ENCODE results near the gene CDH13. TPM values are rescaled to one million over a fixed set of nuclear protein-coding genes. Genes with fewer than 3 reads are reported as not detected.

CDH13 gene
- total RNA-seq, 1 donor = under 0.01 TPM

DNA sequence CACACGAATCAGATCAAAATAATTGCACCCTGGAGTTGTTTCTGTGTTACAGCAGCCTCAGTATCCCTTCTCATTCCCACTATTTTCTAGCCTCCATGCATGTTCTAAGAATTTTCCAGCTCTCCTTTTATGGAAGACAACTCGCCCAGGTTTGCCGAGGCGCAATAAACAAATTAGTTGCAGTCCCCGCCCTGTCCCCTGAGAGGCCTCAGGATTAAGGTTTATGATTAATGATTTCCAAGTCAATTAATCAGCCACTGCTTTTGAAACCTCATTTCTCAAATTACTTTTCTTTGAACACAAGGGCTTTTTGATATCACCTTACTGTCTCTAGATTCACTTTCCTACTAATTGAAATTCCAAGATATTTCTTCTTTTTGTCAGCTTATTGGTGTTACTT, 1042.7 kb downstream of the CDH13 start:
- DNase-seq (ENCODE audit: low read depth in 2 of 3, low spot score in 2 of 3) = no peak

DNA sequence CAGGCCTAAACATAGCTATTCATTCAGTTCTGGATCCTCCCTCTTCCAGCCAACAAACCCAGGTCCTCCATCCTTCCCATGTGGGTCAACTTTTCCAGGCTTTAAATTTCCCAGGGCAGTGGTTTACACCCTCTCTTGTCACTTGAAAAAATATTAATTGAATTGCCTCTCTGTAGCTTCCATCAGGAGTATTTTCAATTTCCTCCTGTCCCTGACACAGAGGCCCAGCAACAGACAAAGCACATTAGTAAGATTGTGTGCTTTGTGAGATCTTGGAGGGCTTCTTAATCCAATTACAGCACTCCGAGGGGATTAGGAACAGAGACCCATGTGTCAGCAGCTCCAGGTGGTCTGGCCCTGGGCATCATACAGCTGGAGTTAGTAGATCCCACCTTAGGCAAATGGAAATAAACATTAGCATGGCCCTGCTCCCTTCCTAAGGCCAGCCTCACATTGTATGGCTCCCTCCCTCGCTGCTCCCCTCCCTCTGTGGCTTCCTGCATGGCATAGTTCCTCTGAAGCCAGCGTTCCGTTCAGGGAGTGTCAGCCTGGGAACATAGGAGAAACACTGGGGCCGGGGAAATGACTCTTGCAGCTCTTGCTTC, 1048.3 kb downstream of the CDH13 start:
- no peak for DNase-seq (ENCODE audit: low read depth in 2 of 3, low spot score in 2 of 3)

DNA sequence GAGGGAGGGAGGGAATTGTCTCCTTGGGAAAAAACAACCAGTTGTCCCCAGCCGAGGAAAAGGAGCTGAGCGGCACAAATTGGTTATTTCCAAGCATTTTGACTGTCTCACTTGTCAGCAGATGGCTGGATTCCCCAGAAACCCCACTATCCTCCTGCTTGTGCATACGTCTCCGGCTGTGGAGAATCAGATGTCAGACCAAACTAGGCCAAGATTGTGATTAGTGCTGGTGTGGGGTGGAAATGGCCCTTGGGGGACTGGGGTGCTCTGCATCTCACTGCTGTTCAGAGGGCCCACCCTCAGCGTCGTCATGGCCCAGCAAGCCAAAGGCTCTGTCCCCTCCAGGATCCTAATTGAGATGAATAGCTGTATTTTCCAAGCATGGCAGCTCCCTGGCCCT, 1049.3 kb downstream of the CDH13 start:
- DNase-seq (ENCODE audit: low read depth in 2 of 3, low spot score in 2 of 3) = no peak

DNA sequence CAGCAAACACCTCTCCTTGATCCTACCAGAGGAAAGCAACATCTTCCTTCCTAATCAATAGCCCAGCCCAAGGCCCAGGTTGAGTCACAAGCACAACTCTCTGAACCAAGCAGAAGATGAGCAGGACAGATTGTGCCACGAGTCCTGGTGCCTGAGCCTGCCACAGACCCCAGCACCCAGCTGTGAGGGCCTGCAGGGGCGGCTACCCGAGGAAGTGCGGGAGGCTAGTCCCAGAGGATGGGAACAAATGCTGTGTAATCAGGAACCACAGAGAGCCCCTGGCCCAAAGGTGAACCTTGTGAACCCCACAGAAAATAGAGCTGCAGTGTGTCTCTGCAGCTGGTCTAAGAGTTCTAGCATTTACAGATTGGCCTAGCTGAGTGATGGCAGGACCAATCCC, 1054.2 kb downstream of the CDH13 start:
- DNase-seq (ENCODE audit: low read depth in 2 of 3, low spot score in 2 of 3) = no peak

DNA sequence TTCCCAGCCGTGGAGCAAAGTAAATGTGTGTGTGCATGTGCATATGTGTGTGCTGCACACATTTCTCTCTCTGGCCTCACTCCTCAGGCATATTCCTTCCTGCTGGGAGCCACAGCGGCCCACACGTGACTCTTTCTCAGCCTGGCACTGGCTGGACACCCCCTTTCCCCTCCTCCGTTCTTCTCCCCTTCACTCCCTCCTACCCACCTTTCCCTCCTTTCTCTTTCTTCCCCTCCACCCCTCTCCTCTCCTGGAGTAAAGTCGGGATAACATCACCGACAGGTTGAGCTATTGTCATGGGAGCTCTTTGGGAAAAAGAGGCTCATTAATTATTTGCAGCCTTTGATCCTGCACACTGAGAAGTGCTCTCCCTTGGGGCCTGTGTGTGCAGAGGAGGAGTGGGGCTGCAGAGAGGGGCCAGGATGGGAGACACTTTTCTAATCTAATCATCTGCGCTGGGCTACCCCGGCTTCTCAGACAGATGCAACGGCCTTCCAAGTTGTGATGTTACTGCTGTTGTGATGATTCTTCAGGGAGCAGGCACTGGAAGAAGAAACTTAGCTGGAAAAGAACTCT, 1054.7 kb downstream of the CDH13 start:
- no peak for DNase-seq (ENCODE audit: low read depth in 2 of 3, low spot score in 2 of 3)

DNA sequence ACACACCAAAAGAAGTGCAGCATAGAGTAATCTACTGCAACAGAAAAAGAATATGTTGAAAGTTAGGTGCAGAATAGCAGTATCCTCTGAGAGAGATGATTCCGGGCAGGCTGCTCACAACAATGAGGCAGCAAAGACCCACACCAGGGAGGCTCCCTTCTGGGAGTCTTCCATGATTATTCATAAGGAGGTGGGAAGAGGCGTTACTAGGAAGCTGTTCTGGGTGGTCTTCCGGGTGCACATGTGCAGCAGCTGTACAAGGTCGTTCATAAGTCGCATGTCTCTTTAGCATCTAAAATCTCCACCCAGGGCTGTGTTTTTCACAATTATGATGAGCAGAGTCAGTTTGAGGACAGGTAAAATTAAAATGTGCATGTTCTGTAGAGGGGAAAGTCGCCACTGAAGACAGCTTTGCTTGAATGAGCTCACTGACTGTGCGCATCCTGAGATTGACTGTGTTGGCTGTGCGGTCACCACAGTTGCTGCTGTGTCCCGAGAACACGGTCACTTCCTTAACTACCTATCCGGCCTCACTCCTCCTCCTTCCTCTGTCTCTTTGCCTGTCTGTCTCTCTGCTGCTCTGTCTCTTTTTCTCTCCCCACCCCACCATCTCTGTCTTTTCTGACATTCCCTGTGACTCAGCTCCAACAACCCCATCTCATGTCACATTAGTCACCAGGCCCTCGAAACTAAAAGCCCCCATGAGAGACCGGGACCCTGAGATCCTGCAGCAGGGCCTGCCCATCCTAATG, 1055.5 kb downstream of the CDH13 start:
- no peak for DNase-seq (ENCODE audit: low read depth in 2 of 3, low spot score in 2 of 3)

DNA sequence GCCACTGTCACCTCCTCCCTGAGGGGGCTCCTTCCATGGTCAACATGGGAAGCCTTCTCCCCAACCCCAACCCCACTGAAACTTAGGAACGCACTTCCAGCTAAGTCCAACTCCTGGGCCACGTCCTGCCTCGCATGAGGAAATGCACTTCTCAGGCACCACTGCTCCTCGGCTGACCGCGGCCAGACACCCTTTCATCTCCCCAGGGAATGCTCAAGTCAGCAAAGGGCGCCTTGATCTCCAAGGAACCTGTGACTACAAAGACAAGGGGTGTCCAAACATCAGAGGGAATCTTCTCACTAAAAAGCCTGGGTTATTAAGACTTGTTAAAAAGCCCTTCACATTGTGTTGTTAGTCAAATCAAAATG, 1056.1 kb downstream of the CDH13 start:
- DNase-seq (ENCODE audit: low read depth in 2 of 3, low spot score in 2 of 3) = no peak

DNA sequence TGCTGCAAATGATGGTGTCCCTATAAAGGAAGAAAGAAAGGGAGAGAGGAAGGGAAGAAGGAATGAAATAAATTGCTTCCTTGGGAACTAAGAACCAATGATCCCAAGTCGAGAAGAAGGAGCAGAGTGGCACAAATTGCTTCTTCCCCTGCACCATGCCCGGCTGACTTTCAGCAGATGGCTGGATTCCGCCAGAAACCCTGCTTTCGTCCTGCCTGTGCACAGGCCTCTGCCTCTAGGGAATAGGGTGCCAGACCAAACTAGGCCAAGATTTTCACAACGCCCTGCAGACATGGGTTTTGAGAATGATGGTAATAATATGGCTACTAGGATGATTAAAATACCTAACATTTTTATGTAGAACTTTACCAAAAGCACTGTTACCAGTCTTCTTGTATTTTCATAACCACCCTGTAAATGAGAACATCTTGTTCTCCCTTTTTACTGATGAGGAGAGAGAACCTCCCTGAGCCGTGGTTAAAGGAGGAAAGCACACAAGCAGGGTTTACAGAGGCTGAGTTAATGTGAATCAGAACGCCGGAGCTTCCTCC, 1058.9 kb downstream of the CDH13 start:
- no peak for DNase-seq (ENCODE audit: low read depth in 2 of 3, low spot score in 2 of 3)

DNA sequence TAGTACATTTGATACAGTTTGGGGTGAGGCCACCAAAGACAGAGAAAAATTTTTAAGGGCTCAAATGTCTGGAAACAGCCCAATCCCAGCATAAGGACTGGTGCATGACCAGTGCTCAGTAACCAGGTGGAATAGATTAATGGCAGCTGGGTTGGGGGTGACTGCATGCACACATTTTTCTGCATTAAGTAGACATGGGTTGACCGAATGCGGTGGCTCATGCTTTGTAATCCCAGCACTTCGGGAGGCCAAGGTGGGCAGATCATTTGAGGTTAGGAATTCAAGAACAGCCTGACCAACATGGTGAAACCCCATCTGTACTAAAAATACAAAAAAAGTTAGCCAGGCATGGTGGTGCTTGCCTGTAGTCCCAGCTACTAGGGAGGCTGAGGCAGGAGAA, 1060.0 kb downstream of the CDH13 start:
- no peak for DNase-seq (ENCODE audit: low read depth in 2 of 3, low spot score in 2 of 3)

DNA sequence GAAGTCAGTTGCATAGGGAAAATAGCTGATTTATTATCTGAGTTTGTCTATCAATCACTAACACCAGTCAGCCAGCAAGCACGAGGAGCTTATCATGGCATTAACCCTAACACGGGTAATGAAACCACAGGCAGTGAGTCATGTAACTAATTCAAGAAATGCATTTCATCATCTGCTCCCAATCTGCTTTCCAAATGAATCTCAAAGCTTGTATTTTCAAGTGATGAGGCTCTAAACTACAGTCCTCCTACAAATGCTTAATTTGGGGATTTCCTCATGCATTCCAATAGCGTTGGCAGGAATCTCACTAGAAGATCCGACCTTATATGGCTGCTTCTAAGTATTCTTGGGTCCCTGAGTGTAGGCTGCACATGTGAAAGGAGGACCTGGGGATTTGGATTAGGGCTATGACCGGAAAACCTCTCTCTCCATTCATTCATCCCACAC, 1062.6 kb downstream of the CDH13 start:
- DNase-seq (ENCODE audit: low read depth in 2 of 3, low spot score in 2 of 3) = peak in 2 of 3 donors; percentile 7 to 23

DNA sequence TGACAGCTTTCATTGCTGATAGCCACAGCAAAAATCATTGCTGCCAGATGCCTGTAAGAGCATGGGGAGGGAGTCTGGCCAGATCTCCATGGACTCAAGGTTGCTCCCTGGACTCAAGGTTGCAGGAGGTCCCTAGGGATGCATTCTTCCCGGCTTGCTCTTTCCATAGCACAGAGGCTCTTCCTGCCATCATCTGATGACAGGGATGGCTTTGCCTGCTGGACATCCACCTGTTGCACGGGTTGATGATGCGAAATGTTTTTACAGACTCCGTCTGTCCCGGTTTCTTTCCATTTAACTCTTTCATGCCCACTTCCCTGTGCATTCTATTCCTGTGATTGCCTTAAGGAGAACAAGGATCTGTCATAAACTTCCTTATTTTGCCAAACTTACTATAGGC, 1065.5 kb downstream of the CDH13 start:
- no peak for DNase-seq (ENCODE audit: low read depth in 2 of 3, low spot score in 2 of 3)

DNA sequence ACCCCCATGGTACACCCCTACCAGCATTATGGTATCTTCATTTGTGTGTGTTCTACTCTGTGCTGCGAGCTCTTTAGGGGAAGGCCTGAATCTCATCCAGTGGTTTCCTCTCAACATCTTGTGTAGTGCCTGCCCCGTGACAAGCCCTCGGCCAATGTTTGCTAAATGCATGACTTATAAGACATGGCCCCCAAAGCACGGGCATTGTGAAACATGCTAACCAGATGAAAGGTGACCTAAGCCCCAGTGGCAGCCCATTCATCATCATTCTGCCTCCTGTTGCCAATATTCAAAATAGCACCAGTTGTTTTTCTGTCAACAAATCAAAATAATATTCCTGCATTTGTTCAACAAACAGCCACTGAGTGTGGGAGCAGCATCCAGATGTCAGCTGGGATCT, 1072.2 kb downstream of the CDH13 start:
- DNase-seq (ENCODE audit: low read depth in 2 of 3, low spot score in 2 of 3) = no peak

DNA sequence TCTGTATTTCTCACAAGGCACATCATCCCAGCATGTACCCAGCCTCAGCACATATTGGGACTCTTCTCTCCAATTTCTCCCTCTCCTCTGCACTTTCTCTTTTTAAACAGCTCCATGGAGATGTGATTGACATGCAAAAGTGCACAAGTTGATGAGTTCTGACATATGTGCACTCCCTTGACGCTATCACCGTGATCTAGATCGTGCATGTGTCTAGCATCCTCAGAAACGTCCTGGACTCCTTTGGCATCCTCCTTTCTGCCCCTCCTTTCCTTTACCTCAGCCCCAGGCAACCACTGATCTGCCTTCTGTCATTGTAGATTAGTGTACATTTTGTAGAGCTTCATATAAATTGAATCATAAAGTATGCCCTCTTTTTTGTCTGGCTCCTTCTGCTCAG, 1073.0 kb downstream of the CDH13 start:
- no peak for DNase-seq (ENCODE audit: low read depth in 2 of 3, low spot score in 2 of 3)

DNA sequence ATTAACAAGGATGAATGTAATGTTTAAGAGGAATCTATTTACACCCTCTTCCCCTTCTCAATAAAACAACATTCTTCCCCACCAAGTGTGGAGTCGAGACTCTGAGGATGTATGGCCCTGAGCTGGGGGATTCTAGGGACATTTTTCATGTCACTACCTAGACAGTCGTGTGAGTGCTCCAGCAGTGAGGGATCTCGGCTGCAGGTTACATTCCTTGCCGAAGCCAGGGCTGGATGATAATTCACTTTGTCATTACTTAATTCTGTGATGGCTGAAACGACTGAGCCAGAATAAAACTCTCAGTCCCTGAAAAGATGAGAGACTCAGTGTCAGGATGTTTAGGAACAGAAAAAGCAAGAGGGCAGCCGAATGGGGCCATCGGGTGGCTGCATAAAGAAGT, 1074.1 kb downstream of the CDH13 start:
- no peak for DNase-seq (ENCODE audit: low read depth in 2 of 3, low spot score in 2 of 3)

DNA sequence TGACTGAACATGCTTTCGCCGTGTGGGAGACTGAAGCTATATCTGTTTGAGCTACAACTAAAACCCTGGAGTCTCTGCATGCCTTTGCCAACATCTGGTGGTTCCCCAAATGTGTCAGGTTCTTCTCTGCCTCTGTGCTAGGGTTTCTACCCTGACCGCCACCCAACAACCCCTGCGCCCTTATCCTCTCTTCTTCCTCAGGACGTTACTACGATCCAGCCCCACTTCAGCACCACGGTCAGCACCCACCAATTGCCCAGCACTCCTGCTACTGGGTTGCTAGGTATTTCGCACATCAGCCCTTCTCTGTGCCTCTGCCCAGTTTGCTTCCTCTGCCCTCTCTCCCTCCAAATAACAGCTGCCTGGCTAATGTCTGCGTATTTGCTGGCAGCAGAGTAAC, 1074.7 kb downstream of the CDH13 start:
- DNase-seq (ENCODE audit: low read depth in 2 of 3, low spot score in 2 of 3) = peak in 2 of 3 donors; percentile 33 to 69

DNA sequence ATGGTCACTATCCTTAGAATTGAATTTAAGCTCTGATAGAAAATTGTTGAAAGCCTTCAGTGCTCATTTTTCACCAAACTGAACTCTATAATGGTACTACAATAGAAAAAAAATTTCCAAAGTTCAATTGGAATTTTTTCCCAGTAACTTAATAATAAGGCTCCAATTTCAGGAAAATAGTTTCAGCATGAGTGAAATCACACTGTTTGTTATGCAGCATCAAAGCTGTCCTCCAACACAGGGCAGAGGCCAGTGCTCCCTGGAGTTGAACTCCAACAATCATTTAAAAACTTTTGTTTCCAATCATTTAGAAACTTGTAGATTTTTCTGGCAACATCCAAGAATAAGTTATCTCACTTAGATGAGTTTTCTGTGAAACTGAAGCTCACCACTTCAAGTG, 1077.9 kb downstream of the CDH13 start:
- DNase-seq (ENCODE audit: low read depth in 2 of 3, low spot score in 2 of 3) = no peak

DNA sequence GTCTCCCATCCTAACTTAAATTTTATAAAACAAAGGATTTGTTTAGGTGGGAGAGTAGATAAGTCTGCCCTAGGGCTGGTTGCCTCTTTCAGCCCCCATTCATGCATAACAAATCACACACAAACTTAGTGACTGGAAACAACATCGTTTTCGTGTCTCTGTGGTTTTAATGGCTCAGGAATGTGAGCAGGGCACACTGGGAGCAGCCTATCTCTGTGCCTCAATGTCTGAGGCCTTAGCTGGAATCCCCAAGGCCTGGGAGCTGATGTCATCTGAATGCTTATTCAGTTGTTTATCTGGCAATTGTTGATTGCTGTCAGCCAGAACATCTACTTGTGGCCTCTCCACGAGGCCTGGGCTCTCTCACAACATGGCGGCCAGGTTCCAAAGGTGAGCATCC, 1079.1 kb downstream of the CDH13 start:
- DNase-seq (ENCODE audit: low read depth in 2 of 3, low spot score in 2 of 3) = no peak

DNA sequence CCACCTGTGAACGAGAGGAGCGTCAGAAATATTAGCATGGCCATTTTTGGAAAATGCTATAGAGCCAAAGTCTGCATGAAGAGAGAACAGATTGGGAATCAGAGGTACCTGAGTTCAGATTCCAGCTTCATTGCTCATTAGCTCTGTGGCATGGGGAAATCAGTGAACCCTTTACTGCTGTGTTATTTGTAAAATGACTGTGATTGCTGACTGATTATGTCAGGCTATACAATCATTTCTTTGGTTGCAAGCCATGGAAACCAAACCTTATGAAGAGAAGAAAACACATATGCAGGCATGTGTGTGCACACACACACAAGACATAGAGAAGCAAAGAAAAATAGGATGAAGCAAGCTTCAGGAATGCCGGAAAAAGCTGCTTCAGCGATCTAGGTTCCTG, 1079.6 kb downstream of the CDH13 start:
- no peak for DNase-seq (ENCODE audit: low read depth in 2 of 3, low spot score in 2 of 3)

DNA sequence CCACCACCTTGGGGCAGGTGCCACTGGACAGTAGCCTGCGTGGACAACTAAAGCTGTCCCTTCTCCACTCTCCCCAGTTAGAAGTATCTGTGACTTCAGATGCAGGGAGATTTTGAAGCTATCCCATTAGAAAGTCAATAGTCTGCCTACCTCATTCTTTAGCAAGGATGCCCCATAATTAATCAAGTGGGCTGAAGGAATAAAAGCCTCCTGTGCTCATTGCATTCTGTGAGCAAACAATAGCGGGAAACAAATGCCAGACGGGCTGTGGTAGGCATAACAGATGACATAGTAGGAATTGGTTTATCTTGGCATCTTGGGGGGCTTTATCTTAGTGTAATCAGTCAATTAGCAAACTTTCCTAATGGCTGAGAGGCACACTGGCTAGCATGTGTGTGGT, 1084.3 kb downstream of the CDH13 start:
- DNase-seq (ENCODE audit: low read depth in 2 of 3, low spot score in 2 of 3) = no peak

DNA sequence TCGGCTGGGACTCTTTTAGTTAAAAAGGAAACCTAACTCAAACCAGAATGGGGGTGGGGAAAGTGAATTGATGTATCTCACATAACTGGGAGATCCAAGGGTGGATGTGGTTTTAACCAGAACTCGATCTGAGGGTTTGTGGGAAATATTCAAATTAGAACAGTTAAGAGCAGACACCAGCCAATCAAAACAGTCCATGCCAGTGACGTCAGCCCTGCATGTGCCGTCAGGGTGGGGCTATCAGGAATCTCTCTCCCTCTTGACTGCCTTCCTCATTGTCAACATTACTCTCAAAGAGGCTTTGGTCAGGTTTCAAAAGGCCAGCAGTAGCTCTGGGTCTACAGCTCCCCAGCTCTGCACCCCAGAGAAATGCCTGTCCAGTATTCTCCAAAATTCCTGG, 1086.8 kb downstream of the CDH13 start:
- no peak for DNase-seq (ENCODE audit: low read depth in 2 of 3, low spot score in 2 of 3)

DNA sequence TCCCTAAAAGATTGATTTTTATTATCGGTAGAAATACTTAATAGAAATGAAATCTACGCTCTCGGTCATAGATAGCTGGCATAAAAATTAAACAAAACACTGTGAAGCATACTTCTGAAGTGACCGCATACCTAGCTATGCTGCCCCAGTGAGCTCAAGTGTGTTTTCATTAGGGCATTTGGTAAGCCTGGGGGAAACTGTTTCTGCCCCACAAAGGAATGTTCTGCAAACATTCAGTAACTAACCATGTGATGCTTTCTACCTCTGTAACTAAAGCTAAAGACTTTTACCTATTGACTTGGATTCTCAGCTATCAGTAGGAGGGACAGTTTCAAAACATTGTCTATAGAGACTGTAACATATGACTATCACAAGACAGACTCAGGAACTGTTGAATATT, 1087.5 kb downstream of the CDH13 start:
- no peak for DNase-seq (ENCODE audit: low read depth in 2 of 3, low spot score in 2 of 3)

All from hematopoietic multipotent progenitor cell (in vitro differentiated cells).